B cell (primary cell): ENCODE data around the gene STOX2. TPM values are rescaled to one million over a fixed set of nuclear protein-coding genes. Genes with fewer than 3 reads are reported as not detected.

ENCODE experiments used
- ATAC-seq: fragments of 200-7000 bp; cut with Tn5 transposase; one replicate; pipeline ENCODE4 v1.10.0; 2021; ENCODE audit warnings: low read depth, mild to moderate bottlenecking, moderate number of reproducible peaks, moderate library complexity
- CTCF ChIA-PET: fragments of 350-600 bp; sonication (Branson Sonifier 250); formaldehyde crosslinking; loops from one replicate; lab custom pipeline; 2021; ENCODE audit warnings: antibody characterized with exemption, inconsistent platforms; lab: Charles Lee
- POLR2A ChIA-PET: fragments of 350-600 bp; sonication (Branson Sonifier 250); formaldehyde crosslinking; loops from one replicate; lab custom pipeline; 2021; ENCODE audit warnings: antibody characterized with exemption; lab: Charles Lee
- DNase-seq: peaks from one replicate; pipeline ENCODE4 v3.0.0; 2013
- H2AFZ ChIP-seq: 2 replicates; pipeline ENCODE4 v1.6.1; 2012; ENCODE audit warnings: mild to moderate bottlenecking, low read depth, low read length; ENCODE audit not compliant: insufficient read depth, poor library complexity, severe bottlenecking
- H3K27ac ChIP-seq, 2 donors: 1 replicate in 1 of 2; 2 replicates in 1 of 2; pipeline ENCODE4 v1.5.1; 2012 to 2013; ENCODE audit warnings: low read length in 2 of 2, mild to moderate bottlenecking in 2 of 2, moderate library complexity in 1 of 2
- H3K27me3 ChIP-seq, 4 experiments: fragments of 200-600 bp in 1 of 4; sonication (generic) in 1 of 4; replicated peaks in 1 of 4; 1 replicate in 2 of 4; 2 replicates in 2 of 4; pipeline versions ENCODE4 v1.6.1 to v1.7.0; 2013 to 2016; ENCODE audit warnings: low read length in 3 of 4, mild to moderate bottlenecking in 2 of 4, mixed read lengths in 1 of 4, moderate library complexity in 1 of 4; ENCODE audit not compliant: insufficient read depth in 4 of 4, control insufficient read depth in 3 of 4; ENCODE audit errors: control extremely low read depth in 1 of 4
- H3K36me3 ChIP-seq, 2 experiments: replicated peaks in 1 of 2; 1 replicate in 1 of 2; 2 replicates in 1 of 2; pipeline versions ENCODE4 v1.6.1 to v1.7.1; 2013; ENCODE audit warnings: low read length in 1 of 2; ENCODE audit not compliant: insufficient read depth in 2 of 2, control insufficient read depth in 1 of 2; ENCODE audit errors: control extremely low read depth in 1 of 2, extremely low read depth in 1 of 2
- H3K4me1 ChIP-seq, 2 donors: fragments of 200-600 bp in 1 of 2; sonication (generic) in 1 of 2; 1 replicate in 1 of 2; 2 replicates in 1 of 2; pipeline versions ENCODE4 v1.5.1 to v1.6.1; 2013 to 2017; ENCODE audit warnings: low read length in 2 of 2; ENCODE audit not compliant: control insufficient read depth in 2 of 2, insufficient read depth in 2 of 2
- H3K4me2 ChIP-seq: replicated peaks from 2 replicates; pipeline ENCODE3; 2012; ENCODE audit warnings: mild to moderate bottlenecking, low read depth, low read length; ENCODE audit not compliant: poor library complexity, severe bottlenecking
- H3K4me3 ChIP-seq, 5 experiments: fragments of 200-600 bp in 1 of 5; sonication (generic) in 1 of 5; 1 replicate in 3 of 5; 2 replicates in 2 of 5; pipeline versions ENCODE4 v1.5.1 to v1.7.0; 2011 to 2016; ENCODE audit warnings: low read length in 4 of 5, mild to moderate bottlenecking in 4 of 5, low read depth in 2 of 5, control low read depth in 1 of 5, moderate library complexity in 1 of 5; ENCODE audit not compliant: insufficient read depth in 1 of 5; ENCODE audit errors: control extremely low read depth in 1 of 5, extremely low read depth in 1 of 5
- H3K79me2 ChIP-seq: fragments of 200-600 bp; sonication (generic); one replicate; pipeline ENCODE4 v1.6.0; 2016; ENCODE audit warnings: low read length; ENCODE audit not compliant: control insufficient read depth, insufficient read depth
- H3K9ac ChIP-seq: fragments of 200-600 bp; sonication (generic); 2 replicates; pipeline ENCODE4 v1.6.1; 2017; ENCODE audit warnings: mild to moderate bottlenecking, low read length, moderate library complexity
- H3K9me3 ChIP-seq, 3 donors: one replicate each; pipeline versions ENCODE4 v1.6.1 to v1.7.1; 2013; ENCODE audit warnings: low read length in 2 of 3; ENCODE audit not compliant: control insufficient read depth in 2 of 3, insufficient read depth in 1 of 3; ENCODE audit errors: control extremely low read depth in 1 of 3
- H4K20me1 ChIP-seq: 2 replicates; pipeline ENCODE4 v1.6.0; 2012; ENCODE audit warnings: mild to moderate bottlenecking, low read length; ENCODE audit not compliant: insufficient read depth, control insufficient read depth, poor library complexity, severe bottlenecking
- H3K27ac Mint-ChIP-seq: one replicate; pipeline ENCODE4 v1.8.0; 2021; ENCODE audit warnings: mixed read lengths
- H3K27me3 Mint-ChIP-seq: one replicate; pipeline ENCODE4 v1.8.0; 2021; ENCODE audit warnings: mixed read lengths
- H3K4me1 Mint-ChIP-seq: one replicate; pipeline ENCODE4 v1.8.0; 2021; ENCODE audit warnings: mixed read lengths
- H3K4me3 Mint-ChIP-seq: one replicate; pipeline ENCODE4 v1.8.0; 2021; ENCODE audit warnings: mixed read lengths
- H3K9me3 Mint-ChIP-seq: one replicate; pipeline ENCODE4 v1.8.0; 2022; ENCODE audit warnings: mixed read lengths; ENCODE audit not compliant: insufficient read depth
- CTCF ChIP-seq: fragments of 200-600 bp; IDR thresholded peaks from one replicate; pipeline ENCODE4 v1.8.0; 2022; ENCODE audit warnings: antibody characterized with exemption, mild to moderate bottlenecking
- EZH2 ChIP-seq: IDR thresholded peaks from 2 replicates; pipeline ENCODE4 v1.6.1; 2012; ENCODE audit warnings: borderline replicate concordance, low read depth, mild to moderate bottlenecking, moderate library complexity, low read length; ENCODE audit not compliant: insufficient read depth, poor library complexity, severe bottlenecking
- WGBS: methylation state at CpG from one replicate; pipeline ENCODE4 v1.1.5; 2013; ENCODE audit warnings: missing lambda C conversion rate; ENCODE audit not compliant: insufficient coverage; 5-methylcytosine and 5-hydroxymethylcytosine counted together
- intact Hi-C: fragments of 100-400 bp; cut with micrococcal nuclease; formaldehyde crosslinking; loops from one replicate; pipeline ENCODE4 v1.10.0; 2022
- polyA plus RNA-seq: library from polyadenylated mRNA; depleted of rRNA; stranded (reverse); fragments of >200 nt; gene quantifications from 2 replicates; pipeline ENCODE4 v1.2.3, GENCODE V29; 2012
- total RNA-seq, 2 donors: library from RNA; stranded (reverse); fragments of 120-200 nt in 1 of 2; gene quantifications; 1 replicate in 1 of 2; 2 replicates in 1 of 2; pipeline versions ENCODE4 v1.2.3 to v1.2.4, GENCODE V29; 2013 to 2022

STOX2 gene
- total and polyA plus RNA-seq, 2 donors (not counting 1 experiment from before 2014, with no cell fraction given): under 0.01 TPM; not detected in 1

- Histone ChIP-seq H4K20me1 (no peaks in the 10 kb centered on the region), H3K27ac (no peak overlapping the region), H3K4me1 (no peaks in the 10 kb centered on the region), H3K27me3 (peaks cover 0 to 2% (median 0%) of the 10 kb centered on the region in 4 experiments), H3K9me3 (no peaks in the 10 kb centered on the region), H3K79me2 (no peaks in the 10 kb centered on the region), H3K36me3 (no peaks in the 10 kb centered on the region), H3K4me2 (no peak overlapping the region), H3K4me3 (no peak overlapping the region), H2AFZ (no peak overlapping the region), H3K9ac (no peak overlapping the region)
- no peak overlapping the region for H3K27ac Mint-ChIP-seq
- no peak overlapping the region for H3K4me3 Mint-ChIP-seq
- H3K4me1 Mint-ChIP-seq: no peaks in the 10 kb centered on the region
- TF ChIP-seq EZH2 (no peak), CTCF (no peak)
- intact Hi-C loops: no loop called here
- ChIA-PET CTCF (no interaction called here), POLR2A (no interaction called here)
- no peaks in the 10 kb centered on the region for H3K9me3 Mint-ChIP-seq
- ATAC-seq (no peak), DNase-seq (no peak)
- 95% methylated on average over 3 of the region's 5 CpGs for WGBS
- H3K27me3 Mint-ChIP-seq: peaks cover 9% of the 10 kb centered on the region
Measured at GRCh38 chr4:183889190-183889589, 15.9 kb upstream of the STOX2 start.

DNA sequence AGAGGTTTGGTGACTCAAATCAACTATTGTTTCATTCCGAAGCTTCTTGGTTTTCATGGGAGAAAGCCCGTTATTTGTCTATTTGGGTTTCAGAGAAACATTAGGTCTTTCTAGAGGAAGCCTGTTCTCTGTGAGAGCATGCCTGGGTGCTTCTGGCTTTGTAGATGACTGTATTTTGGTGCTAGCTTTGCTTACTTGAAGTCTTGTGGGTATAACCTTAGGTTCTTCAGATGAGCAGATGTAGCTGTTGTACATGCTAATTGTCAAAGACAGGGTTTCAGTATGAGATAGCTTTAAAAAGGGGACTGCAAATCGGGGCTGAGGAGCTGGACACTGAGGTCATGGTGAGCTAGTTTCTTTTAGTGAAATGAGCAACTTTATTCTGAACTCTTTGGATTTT, 7.9 kb upstream of the STOX2 start:
- no peaks in the 10 kb centered on the region for H3K4me1 ChIP-seq
- H4K20me1 ChIP-seq: no peaks in the 10 kb centered on the region
- no peak for TF ChIP-seq EZH2
- TF ChIP-seq CTCF: no peak
- H3K79me2 ChIP-seq: no peaks in the 10 kb centered on the region
- no peaks in the 10 kb centered on the region for H3K27me3 ChIP-seq
- no peak overlapping the region for H2AFZ ChIP-seq
- no peak overlapping the region for H3K27ac Mint-ChIP-seq
- no peak overlapping the region for H3K4me3 Mint-ChIP-seq
- no peaks in the 10 kb centered on the region for H3K9me3 ChIP-seq
- POLR2A ChIA-PET: no interaction called here
- H3K9ac ChIP-seq: no peak overlapping the region
- H3K4me3 ChIP-seq: no peak overlapping the region
- ATAC-seq: no peak
- no peaks in the 10 kb centered on the region for H3K9me3 Mint-ChIP-seq
- H3K27me3 Mint-ChIP-seq: peaks cover 11% of the 10 kb centered on the region
- WGBS: 68% methylated on average over 3 of the region's 3 CpGs
- no peaks in the 10 kb centered on the region for H3K36me3 ChIP-seq
- CTCF ChIA-PET: no interaction called here
- no peak for DNase-seq
- intact Hi-C loops: no loop called here
- no peaks in the 10 kb centered on the region for H3K4me1 Mint-ChIP-seq
- H3K4me2 ChIP-seq: no peak overlapping the region
- no peak overlapping the region for H3K27ac ChIP-seq
